Activated gamma-delta T cell (primary cell): Measurements from ENCODE around the gene RHOB.
"Not testable (repeated sequence)": the region's sequence is repeated elsewhere in the genome, so short reads cannot be mapped to it uniquely, and the experiment has no call there.

Experiments used
- DNase-seq: peaks from one replicate; lab custom pipeline; 2025; lab: John Stamatoyannopoulos, UW

The RHOB gene

DNA sequence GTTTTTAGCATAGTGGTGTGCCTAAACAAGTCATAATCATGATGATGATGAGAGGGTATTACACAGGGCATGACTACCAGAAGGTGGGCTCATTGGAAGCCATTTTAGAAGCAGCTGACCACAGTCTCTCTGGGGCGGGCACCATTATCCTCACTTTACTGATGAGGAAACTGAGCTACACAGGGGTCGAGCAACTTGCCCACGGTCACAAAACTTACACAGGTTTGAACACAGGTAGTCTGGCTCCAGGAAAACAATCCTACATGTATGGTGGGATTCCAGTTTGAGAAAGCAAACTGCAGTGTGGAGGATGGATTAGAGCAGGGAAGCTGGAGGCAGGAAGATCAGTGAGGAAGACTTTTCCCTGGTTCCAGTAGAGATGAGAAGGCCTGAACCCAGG lies 6.2 kb downstream of the RHOB start:
- no peak for DNase-seq

GRCh38 chr2:20454036-20454981 lies 7.4 kb downstream of the RHOB start:
- no peak for DNase-seq

- no peak for DNase-seq
Observed at GRCh38 chr2:20455076-20455587, 8.3 kb downstream of the RHOB start.

DNA sequence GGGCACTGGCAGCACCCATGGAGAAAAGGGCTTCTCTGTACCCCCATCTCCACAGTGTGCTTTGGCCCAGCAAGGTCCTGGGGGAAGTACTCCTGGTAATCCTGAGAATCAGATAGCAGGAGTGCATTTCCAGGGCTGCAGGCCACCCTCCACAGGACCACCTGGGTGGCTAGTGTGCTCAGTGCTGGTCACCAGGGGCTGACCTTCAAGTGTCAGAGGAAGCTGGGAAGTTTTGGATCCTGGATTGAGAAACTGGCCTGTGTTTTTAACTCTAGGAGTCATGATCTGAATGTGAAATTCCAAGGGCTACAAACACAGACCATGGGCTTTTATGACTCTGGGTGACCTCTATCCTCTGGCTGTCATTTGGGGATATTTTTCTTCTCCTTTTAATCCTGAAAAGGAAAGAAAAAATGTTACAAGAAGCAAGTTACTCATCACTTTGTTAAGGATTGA lies 9.3 kb downstream of the RHOB start:
- no peak for DNase-seq

GRCh38 chr2:20456636-20457426 lies 10.0 kb downstream of the RHOB start:
- no peak for DNase-seq

GRCh38 chr2:20457661-20458630 lies 11.1 kb downstream of the RHOB start:
- no peak for DNase-seq

DNA sequence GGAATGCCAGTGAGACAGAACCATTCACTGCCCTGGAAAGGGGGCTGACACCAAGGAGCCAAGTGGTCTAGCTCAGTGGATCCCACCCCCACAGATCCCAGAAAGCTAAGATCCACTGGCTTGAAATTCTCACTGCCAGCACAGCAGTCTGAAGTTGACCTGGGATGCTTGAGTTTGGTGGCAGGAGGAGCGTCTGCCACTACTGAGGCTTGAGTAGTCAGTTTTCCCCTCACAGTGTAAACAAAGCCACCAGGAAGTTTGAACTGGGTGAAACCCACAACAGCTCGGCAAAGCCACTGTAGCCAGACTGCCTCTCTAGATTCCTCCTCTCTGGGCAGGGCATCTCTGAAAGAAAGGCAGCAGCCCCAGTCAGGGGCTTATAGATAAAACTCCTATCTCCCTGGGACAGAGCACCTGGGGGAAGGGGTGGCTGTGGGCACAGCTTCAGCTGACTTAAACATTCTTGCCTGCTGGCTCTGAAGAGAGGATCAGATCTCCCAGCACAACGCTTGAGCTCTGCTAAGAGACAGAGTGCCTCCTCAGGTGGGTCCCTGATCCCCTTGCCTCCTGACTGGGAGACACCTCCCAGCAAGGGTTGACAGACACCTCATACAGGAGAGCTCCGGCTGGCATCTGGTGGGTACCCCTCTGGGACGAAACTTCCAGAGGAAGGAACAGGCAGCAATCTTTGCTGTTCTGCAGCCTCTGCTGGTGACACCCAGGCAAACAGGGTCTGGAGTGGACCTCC lies 12.0 kb downstream of the RHOB start:
- DNase-seq: not testable (repeated sequence)

GRCh38 chr2:20465716-20466394 lies 19.0 kb downstream of the RHOB start:
- DNase-seq: no peak

- DNase-seq: no peak
Observed at GRCh38 chr2:20467789-20468548, 21.1 kb downstream of the RHOB start.

DNA sequence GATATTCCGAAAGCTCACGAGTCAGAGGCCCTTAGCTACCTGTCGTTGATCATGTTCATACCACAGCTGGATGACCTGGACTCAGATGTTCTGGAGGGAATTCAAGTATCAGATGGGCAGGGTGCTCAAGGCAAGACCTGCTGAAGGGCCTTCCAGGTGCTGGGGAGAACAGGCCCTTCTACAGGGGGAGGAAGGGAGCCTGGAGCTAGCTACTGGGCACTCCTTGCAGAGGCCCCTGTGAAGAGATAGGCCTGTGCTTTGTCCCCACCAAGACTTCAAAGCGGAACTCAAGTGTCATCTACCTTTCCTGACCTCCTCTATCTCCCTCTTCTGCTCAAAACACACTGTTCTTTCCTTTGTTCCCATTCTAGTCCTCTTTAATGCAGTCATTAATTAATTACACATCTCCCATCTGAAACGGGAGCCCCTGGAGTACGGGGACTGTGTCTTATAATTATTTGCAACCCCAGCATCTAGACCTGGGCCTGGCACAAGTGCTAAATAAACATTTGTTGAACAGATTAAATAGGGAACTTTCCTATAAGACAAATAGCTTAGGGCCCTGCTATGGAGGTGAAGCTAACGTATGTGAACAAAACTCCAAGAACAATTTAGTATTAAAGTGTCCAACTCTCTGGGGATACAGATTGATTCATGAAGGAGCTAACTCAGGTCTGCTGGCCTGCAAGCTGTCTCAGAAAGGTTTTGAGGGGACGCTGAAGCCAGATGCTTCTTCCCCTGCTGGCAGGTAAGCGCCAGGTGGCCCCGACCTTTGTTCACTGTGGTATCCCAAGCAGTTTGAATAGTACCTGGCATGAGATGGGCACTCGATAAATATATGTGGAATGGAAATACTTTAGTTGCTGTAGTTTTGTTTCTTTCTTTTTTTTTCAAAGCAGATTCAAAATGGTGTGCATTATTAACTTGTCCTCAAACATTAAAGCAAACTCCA lies 22.0 kb downstream of the RHOB start:
- no peak for DNase-seq

- DNase-seq: no peak
Observed at GRCh38 chr2:20469595-20469994, 22.7 kb downstream of the RHOB start.

DNA sequence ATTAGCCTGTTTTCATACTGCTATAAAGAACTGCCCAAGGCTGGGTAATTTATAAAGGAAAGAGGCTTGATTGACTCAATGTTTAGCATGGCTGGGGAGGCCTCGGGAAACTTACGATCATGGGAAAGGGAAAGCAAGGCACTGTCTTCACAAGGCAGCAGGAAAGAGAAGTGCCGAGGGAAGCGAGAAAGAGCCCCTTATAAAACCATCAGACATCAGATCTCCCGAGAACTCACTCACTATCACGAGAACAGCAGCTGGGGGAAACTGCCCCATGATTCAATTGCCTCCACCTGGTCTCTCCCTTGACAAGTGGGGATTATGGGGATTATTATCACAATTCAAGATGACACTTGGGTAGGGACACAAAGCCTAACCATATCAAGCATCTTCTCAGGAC lies 23.3 kb downstream of the RHOB start:
- no peak for DNase-seq

DNA sequence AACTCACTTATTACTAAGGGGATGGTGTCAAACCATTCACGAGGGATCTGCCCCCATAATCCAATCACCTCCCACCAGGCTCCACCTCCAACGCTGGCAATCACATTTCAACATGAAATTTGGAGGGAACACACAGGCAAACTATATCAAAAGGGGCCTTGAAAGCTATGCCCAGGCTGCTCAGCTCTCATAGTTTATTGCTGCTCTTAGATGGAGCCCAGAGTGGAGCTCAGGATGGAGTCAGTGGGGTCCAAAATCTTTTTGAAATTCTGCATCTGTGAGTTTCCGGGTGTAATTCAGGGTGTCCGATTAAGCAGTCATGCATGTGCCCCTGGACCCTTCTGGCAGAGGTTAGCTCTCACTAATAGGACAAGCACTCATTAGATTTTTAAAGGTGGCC lies 24.3 kb downstream of the RHOB start:
- DNase-seq: no peak

GRCh38 chr2:20471902-20472559 lies 25.2 kb downstream of the RHOB start:
- no peak for DNase-seq

DNA sequence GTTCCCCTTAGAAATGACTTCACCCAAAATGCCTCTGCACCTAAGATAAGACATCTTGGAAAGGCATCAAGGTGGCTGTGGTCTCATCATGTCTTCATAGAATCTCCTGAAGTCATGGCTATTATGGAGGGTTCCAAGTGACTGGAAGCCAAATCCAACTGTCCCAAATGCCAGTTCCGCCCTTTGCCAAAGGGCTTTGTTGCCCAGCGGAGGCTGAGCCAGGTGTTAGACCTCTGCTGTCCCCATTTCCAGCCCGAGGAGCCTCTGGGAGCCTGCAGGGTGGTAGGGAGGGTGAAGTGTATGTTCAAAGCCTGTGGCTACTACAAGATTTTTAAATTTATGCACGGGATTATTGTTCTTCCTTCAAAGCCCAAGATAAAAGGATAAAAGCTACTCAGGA lies 25.7 kb downstream of the RHOB start:
- DNase-seq: no peak

- no peak for DNase-seq
Observed at GRCh38 chr2:20473128-20473527, 26.3 kb downstream of the RHOB start.

- DNase-seq: no peak
Observed at GRCh38 chr2:20474757-20475566, 28.1 kb downstream of the RHOB start.
